ENCODE measurements around the gene GCNT1.

Gene GCNT1

GRCh38 chr9:76423216-76424177 is 35.5 kb upstream of the GCNT1 start:
- DNase-seq: no peak
- no peak overlapping the region for H2AK5ac ChIP-seq (ENCODE audit: low read length)
- H2BK12ac ChIP-seq (ENCODE audit: low read length): no peak overlapping the region
- no peak overlapping the region for H3K4me2 ChIP-seq (ENCODE audit: low read length)
- H2AFZ ChIP-seq (ENCODE audit: insufficient read depth, low read length, poor library complexity): no peak overlapping the region
- no peaks in the 10 kb centered on the region for H3K79me2 ChIP-seq (ENCODE audit: control insufficient read depth, insufficient read depth, low read length, poor library complexity)
- no peak overlapping the region for H4K8ac ChIP-seq (ENCODE audit: low read depth, low read length)
- H3K4me1 ChIP-seq (ENCODE audit: control insufficient read depth in 1 of 2, insufficient read depth in 2 of 2, low read length in 2 of 2): no peaks in the 10 kb centered on the region
- H3K4me3 ChIP-seq (ENCODE audit: low read depth, low read length): no peak overlapping the region
- no peak overlapping the region for H2BK5ac ChIP-seq (ENCODE audit: low read depth, low read length, poor library complexity)
- H3K23ac ChIP-seq (ENCODE audit: low read length): no peak overlapping the region
- H3K9ac ChIP-seq (ENCODE audit: low read length): no peak overlapping the region
- no peak overlapping the region for H4K12ac ChIP-seq (ENCODE audit: low read depth, low read length)
- no peaks in the 10 kb centered on the region for H3K27me3 ChIP-seq (ENCODE audit: insufficient read depth, low read length)
- H3K18ac ChIP-seq (ENCODE audit: low read length): no peak overlapping the region
- no CpG with 5 or more reads among the region's 2 CpGs for WGBS (ENCODE audit: extremely low coverage, insufficient coverage, insufficient read length)
- no peak overlapping the region for H4K91ac ChIP-seq (ENCODE audit: low read depth, low read length)
- peaks cover 2% of the 10 kb centered on the region for H3K9me3 ChIP-seq (ENCODE audit: insufficient read depth, low read depth, low read length)
- H3K36me3 ChIP-seq (ENCODE audit: control insufficient read depth in 1 of 2, insufficient read depth in 2 of 2, low read length in 2 of 2): no peaks in the 10 kb centered on the region
- no peak overlapping the region for H3K14ac ChIP-seq (ENCODE audit: low read length)
- H3K79me1 ChIP-seq (ENCODE audit: low read length): no peaks in the 10 kb centered on the region
- no peak overlapping the region for H2BK120ac ChIP-seq (ENCODE audit: insufficient read depth, low read length, poor library complexity)
- no peak overlapping the region for H3K27ac ChIP-seq (ENCODE audit: low read depth, low read length)
- no peak overlapping the region for H3K4ac ChIP-seq (ENCODE audit: low read depth, low read length)

- Histone ChIP-seq H3K79me1 (ENCODE audit: low read length) (no peaks in the 10 kb centered on the region), H3K4me2 (ENCODE audit: low read length) (no peak overlapping the region), H3K18ac (ENCODE audit: low read length) (no peak overlapping the region), H3K27ac (ENCODE audit: low read depth, low read length) (no peak overlapping the region), H3K27me3 (ENCODE audit: insufficient read depth, low read length) (no peaks in the 10 kb centered on the region), H4K8ac (ENCODE audit: low read depth, low read length) (no peak overlapping the region), H3K9me3 (ENCODE audit: insufficient read depth, low read depth, low read length) (peaks cover 2% of the 10 kb centered on the region), H2BK120ac (ENCODE audit: insufficient read depth, low read length, poor library complexity) (no peak overlapping the region), H3K4me3 (ENCODE audit: low read depth, low read length) (no peak overlapping the region), H2BK12ac (ENCODE audit: low read length) (no peak overlapping the region), H2AK5ac (ENCODE audit: low read length) (no peak overlapping the region), H3K9ac (ENCODE audit: low read length) (no peak overlapping the region), H3K4me1 (ENCODE audit: control insufficient read depth in 1 of 2, insufficient read depth in 2 of 2, low read length in 2 of 2) (no peaks in the 10 kb centered on the region), H4K12ac (ENCODE audit: low read depth, low read length) (no peak overlapping the region), H3K23ac (ENCODE audit: low read length) (no peak overlapping the region), H3K79me2 (ENCODE audit: control insufficient read depth, insufficient read depth, low read length, poor library complexity) (no peaks in the 10 kb centered on the region), H4K91ac (ENCODE audit: low read depth, low read length) (no peak overlapping the region), H3K4ac (ENCODE audit: low read depth, low read length) (no peak overlapping the region), H2BK5ac (ENCODE audit: low read depth, low read length, poor library complexity) (no peak overlapping the region), H2AFZ (ENCODE audit: insufficient read depth, low read length, poor library complexity) (no peak overlapping the region), H3K36me3 (ENCODE audit: control insufficient read depth in 1 of 2, insufficient read depth in 2 of 2, low read length in 2 of 2) (no peaks in the 10 kb centered on the region), H3K14ac (ENCODE audit: low read length) (no peak overlapping the region)
- no peak for DNase-seq
- WGBS (ENCODE audit: extremely low coverage, insufficient coverage, insufficient read length): no CpG with 5 or more reads among the region's 4 CpGs
These were observed 34.5 kb upstream of the GCNT1 start for GRCh38 chr9:76424491-76424890.

DNA sequence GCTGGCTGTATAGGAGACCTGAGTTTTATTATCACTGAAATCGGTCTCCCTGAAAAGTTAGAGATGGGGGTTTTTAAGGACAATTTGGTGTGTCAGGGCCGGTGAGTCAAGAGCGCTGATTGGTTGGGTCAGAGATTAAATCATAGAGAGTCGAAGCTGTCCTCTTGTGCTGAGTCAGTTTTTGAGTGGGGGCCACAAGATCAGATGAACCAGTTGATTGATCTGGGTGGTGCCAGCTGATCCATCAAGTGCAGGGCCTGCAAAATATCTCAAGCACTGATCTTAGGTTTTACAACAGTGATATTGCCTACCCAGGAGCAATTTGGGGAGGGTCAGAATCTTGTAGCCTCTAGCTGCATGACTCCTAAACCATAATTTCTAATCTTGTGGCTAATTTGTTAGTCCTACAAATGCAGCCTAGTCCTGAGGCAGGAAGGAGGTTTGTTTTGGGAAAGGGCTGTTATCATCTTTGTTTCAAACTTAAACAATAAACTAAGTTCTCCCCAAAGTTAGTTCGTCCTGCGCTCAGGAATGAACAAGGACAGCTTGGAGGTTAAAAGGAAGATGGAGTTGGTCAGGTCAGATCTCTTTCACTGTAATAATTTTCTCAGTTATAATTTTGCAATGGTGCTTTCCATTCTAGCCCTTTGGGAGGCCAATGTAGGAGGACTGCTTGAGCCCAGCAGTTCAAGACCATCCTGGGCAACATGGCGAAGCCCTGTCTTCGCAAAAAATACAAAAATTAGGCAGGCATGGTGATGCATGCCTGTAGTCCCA is 33.1 kb upstream of the GCNT1 start:
- H3K36me3 ChIP-seq (ENCODE audit: control insufficient read depth in 1 of 2, insufficient read depth in 2 of 2, low read length in 2 of 2): no peaks in the 10 kb centered on the region
- no peak overlapping the region for H4K91ac ChIP-seq (ENCODE audit: low read depth, low read length)
- H2BK5ac ChIP-seq (ENCODE audit: low read depth, low read length, poor library complexity): no peak overlapping the region
- H3K27ac ChIP-seq (ENCODE audit: low read depth, low read length): no peak overlapping the region
- no peak for DNase-seq
- H3K4me1 ChIP-seq (ENCODE audit: control insufficient read depth in 1 of 2, insufficient read depth in 2 of 2, low read length in 2 of 2): no peaks in the 10 kb centered on the region
- H3K23ac ChIP-seq (ENCODE audit: low read length): no peak overlapping the region
- no peak overlapping the region for H3K14ac ChIP-seq (ENCODE audit: low read length)
- H3K4ac ChIP-seq (ENCODE audit: low read depth, low read length): no peak overlapping the region
- no peak overlapping the region for H2BK120ac ChIP-seq (ENCODE audit: insufficient read depth, low read length, poor library complexity)
- H3K79me2 ChIP-seq (ENCODE audit: control insufficient read depth, insufficient read depth, low read length, poor library complexity): no peaks in the 10 kb centered on the region
- H3K4me2 ChIP-seq (ENCODE audit: low read length): no peak overlapping the region
- H2AK5ac ChIP-seq (ENCODE audit: low read length): no peak overlapping the region
- no peaks in the 10 kb centered on the region for H3K79me1 ChIP-seq (ENCODE audit: low read length)
- WGBS (ENCODE audit: extremely low coverage, insufficient coverage, insufficient read length): no CpG with 5 or more reads among the region's 8 CpGs
- H3K9ac ChIP-seq (ENCODE audit: low read length): no peak overlapping the region
- H4K12ac ChIP-seq (ENCODE audit: low read depth, low read length): no peak overlapping the region
- no peaks in the 10 kb centered on the region for H3K27me3 ChIP-seq (ENCODE audit: insufficient read depth, low read length)
- no peak overlapping the region for H2AFZ ChIP-seq (ENCODE audit: insufficient read depth, low read length, poor library complexity)
- peaks cover 2% of the 10 kb centered on the region for H3K9me3 ChIP-seq (ENCODE audit: insufficient read depth, low read depth, low read length)
- no peak overlapping the region for H3K18ac ChIP-seq (ENCODE audit: low read length)
- H2BK12ac ChIP-seq (ENCODE audit: low read length): no peak overlapping the region
- H3K4me3 ChIP-seq (ENCODE audit: low read depth, low read length): no peak overlapping the region
- no peak overlapping the region for H4K8ac ChIP-seq (ENCODE audit: low read depth, low read length)

DNA sequence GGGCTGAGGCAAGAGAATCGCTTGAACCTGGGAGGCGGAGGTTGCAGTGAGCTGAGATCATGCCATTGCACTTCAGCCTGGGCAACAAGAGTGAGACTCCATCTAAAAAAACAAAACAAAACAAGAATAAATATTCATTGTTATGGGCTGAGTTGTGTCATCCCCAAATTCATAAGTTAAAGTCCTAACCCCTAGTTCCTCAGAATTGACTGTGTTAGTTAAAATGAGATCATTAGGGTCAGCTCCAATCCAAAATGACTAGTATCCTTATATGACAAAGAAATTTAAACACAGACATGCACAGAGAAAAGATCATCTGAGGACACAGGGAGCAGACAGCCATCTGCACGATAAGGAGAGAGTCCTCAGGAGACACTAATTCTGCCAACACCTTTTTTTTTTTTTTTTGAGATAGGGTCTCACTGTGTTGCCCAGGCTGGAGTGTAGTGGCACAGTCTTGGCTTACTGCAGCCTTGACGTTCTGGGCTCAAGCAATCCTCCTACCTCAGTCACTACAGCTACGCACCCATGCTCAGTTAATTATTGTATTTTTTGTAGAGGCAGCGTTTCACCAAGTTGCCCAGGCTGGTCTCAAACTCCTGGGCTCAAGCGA is 32.1 kb upstream of the GCNT1 start:
- WGBS (ENCODE audit: extremely low coverage, insufficient coverage, insufficient read length): no CpG with 5 or more reads among the region's 7 CpGs
- no peak overlapping the region for H3K4ac ChIP-seq (ENCODE audit: low read depth, low read length)
- DNase-seq: no peak
- H3K18ac ChIP-seq (ENCODE audit: low read length): no peak overlapping the region
- H3K79me2 ChIP-seq (ENCODE audit: control insufficient read depth, insufficient read depth, low read length, poor library complexity): no peaks in the 10 kb centered on the region
- H3K36me3 ChIP-seq (ENCODE audit: control insufficient read depth in 1 of 2, insufficient read depth in 2 of 2, low read length in 2 of 2): no peaks in the 10 kb centered on the region
- H2AK5ac ChIP-seq (ENCODE audit: low read length): no peak overlapping the region
- H2AFZ ChIP-seq (ENCODE audit: insufficient read depth, low read length, poor library complexity): no peak overlapping the region
- H3K23ac ChIP-seq (ENCODE audit: low read length): no peak overlapping the region
- H4K8ac ChIP-seq (ENCODE audit: low read depth, low read length): no peak overlapping the region
- H3K79me1 ChIP-seq (ENCODE audit: low read length): no peaks in the 10 kb centered on the region
- no peak overlapping the region for H4K91ac ChIP-seq (ENCODE audit: low read depth, low read length)
- no peaks in the 10 kb centered on the region for H3K27me3 ChIP-seq (ENCODE audit: insufficient read depth, low read length)
- peaks cover 0 to 4% of the 10 kb centered on the region in 2 experiments for H3K4me1 ChIP-seq (ENCODE audit: control insufficient read depth in 1 of 2, insufficient read depth in 2 of 2, low read length in 2 of 2)
- H2BK12ac ChIP-seq (ENCODE audit: low read length): no peak overlapping the region
- no peak overlapping the region for H2BK5ac ChIP-seq (ENCODE audit: low read depth, low read length, poor library complexity)
- H3K4me3 ChIP-seq (ENCODE audit: low read depth, low read length): no peak overlapping the region
- H2BK120ac ChIP-seq (ENCODE audit: insufficient read depth, low read length, poor library complexity): no peak overlapping the region
- no peak overlapping the region for H3K27ac ChIP-seq (ENCODE audit: low read depth, low read length)
- no peak overlapping the region for H3K9ac ChIP-seq (ENCODE audit: low read length)
- H3K9me3 ChIP-seq (ENCODE audit: insufficient read depth, low read depth, low read length): peaks cover 2% of the 10 kb centered on the region
- H3K4me2 ChIP-seq (ENCODE audit: low read length): no peak overlapping the region
- H4K12ac ChIP-seq (ENCODE audit: low read depth, low read length): no peak overlapping the region
- no peak overlapping the region for H3K14ac ChIP-seq (ENCODE audit: low read length)
